Liver (tissue), 9 donors: Measurements from ENCODE around the gene CTDSPL2. TPM values are rescaled to one million over a fixed set of nuclear protein-coding genes. Genes with fewer than 3 reads are reported as not detected.
"Not testable (repeated sequence)": the region's sequence is repeated elsewhere in the genome, so short reads cannot be mapped to it uniquely, and the experiment has no call there.

Experiments used
- DNase-seq: peaks from one replicate; pipeline ENCODE4 v3.0.0-alpha.2; 2017; ENCODE audit warnings: low spot score
- H3K27ac ChIP-seq, 2 donors: one replicate each; pipeline ENCODE4 v1.7.0; 2013; ENCODE audit warnings: inconsistent platforms in 2 of 2, low read length in 2 of 2, control low read depth in 1 of 2, low read depth in 1 of 2, mild to moderate bottlenecking in 1 of 2
- H3K27me3 ChIP-seq, 4 donors: one replicate each; pipeline versions ENCODE4 v1.6.1 to v1.7.0; 2013; ENCODE audit warnings: low read length in 3 of 4, inconsistent platforms in 1 of 4, mild to moderate bottlenecking in 1 of 4, moderate library complexity in 1 of 4; ENCODE audit not compliant: control insufficient read depth in 4 of 4, insufficient read depth in 4 of 4
- H3K36me3 ChIP-seq, 4 donors: one replicate each; pipeline versions ENCODE4 v1.6.1 to v1.7.0; 2013; ENCODE audit warnings: low read length in 3 of 4, mild to moderate bottlenecking in 3 of 4, low read depth in 1 of 4, moderate library complexity in 1 of 4; ENCODE audit not compliant: control insufficient read depth in 4 of 4, insufficient read depth in 3 of 4
- H3K4me1 ChIP-seq, 4 donors: one replicate each; pipeline versions ENCODE4 v1.6.1 to v1.7.0; 2013; ENCODE audit warnings: low read length in 3 of 4, mild to moderate bottlenecking in 3 of 4, moderate library complexity in 1 of 4; ENCODE audit not compliant: control insufficient read depth in 4 of 4, insufficient read depth in 4 of 4
- H3K4me3 ChIP-seq, 3 donors: one replicate each; pipeline versions ENCODE4 v1.6.1 to v1.7.0; 2013; ENCODE audit warnings: low read length in 3 of 3, control low read depth in 1 of 3, low read depth in 1 of 3, mild to moderate bottlenecking in 1 of 3
- H3K9ac ChIP-seq, 2 donors: one replicate each; pipeline ENCODE4 v1.7.0; 2013; ENCODE audit warnings: low read length in 2 of 2, mild to moderate bottlenecking in 2 of 2, moderate library complexity in 2 of 2, control low read depth in 1 of 2, low read depth in 1 of 2
- H3K9me3 ChIP-seq, 4 donors: one replicate each; pipeline versions ENCODE4 v1.6.1 to v1.7.0; 2013; ENCODE audit warnings: low read length in 3 of 4; ENCODE audit not compliant: control insufficient read depth in 4 of 4
- FOXA1 ChIP-seq: IDR thresholded peaks from 2 replicates; pipeline ENCODE4 v1.6.1; 2016; ENCODE audit warnings: antibody characterized with exemption
- FOXA2 ChIP-seq: IDR thresholded peaks from 2 replicates; pipeline ENCODE4 v1.6.1; 2016; ENCODE audit warnings: antibody characterized with exemption
- GABPA ChIP-seq, 2 donors: IDR thresholded peaks in 1 of 2; conservative IDR thresholded peaks in 1 of 2; 2 replicates each; pipeline ENCODE4 v1.6.1; 2016; ENCODE audit warnings: antibody characterized with exemption in 2 of 2, mild to moderate bottlenecking in 1 of 2, moderate library complexity in 1 of 2
- HNF4A ChIP-seq, 2 donors: conservative IDR thresholded peaks; 2 replicates each; pipeline ENCODE4 v1.6.1; 2016; ENCODE audit warnings: antibody characterized with exemption in 2 of 2, mild to moderate bottlenecking in 2 of 2
- JUND ChIP-seq, 2 donors: IDR thresholded peaks; 2 replicates each; pipeline ENCODE4 v1.6.1; 2016; ENCODE audit warnings: antibody characterized with exemption in 2 of 2
- NR2F2 ChIP-seq: IDR thresholded peaks from 2 replicates; pipeline ENCODE4 v1.6.1; 2016; ENCODE audit warnings: antibody characterized with exemption
- RAD21 ChIP-seq, 2 donors: IDR thresholded peaks; 2 replicates each; pipeline ENCODE4 v1.6.1; 2016; ENCODE audit warnings: antibody characterized with exemption in 2 of 2, mild to moderate bottlenecking in 2 of 2
- REST ChIP-seq: IDR thresholded peaks from 2 replicates; pipeline ENCODE4 v1.6.1; 2016; ENCODE audit warnings: antibody characterized with exemption, mild to moderate bottlenecking
- SP1 ChIP-seq: IDR thresholded peaks from 2 replicates; pipeline ENCODE4 v1.6.1; 2018; ENCODE audit warnings: antibody characterized with exemption, mild to moderate bottlenecking
- TAF1 ChIP-seq: conservative IDR thresholded peaks from 2 replicates; pipeline ENCODE4 v1.6.1; 2016; ENCODE audit warnings: antibody characterized with exemption, mild to moderate bottlenecking
- YY1 ChIP-seq: IDR thresholded peaks from 2 replicates; pipeline ENCODE4 v1.6.1; 2016; ENCODE audit warnings: antibody characterized with exemption, mild to moderate bottlenecking
- WGBS: extraction: QIAGEN DNeasy Blood & Tissue Kit; methylation state at CpG from one replicate; pipeline ENCODE4 v1.1.7; 2013; 5-methylcytosine and 5-hydroxymethylcytosine counted together
- polyA plus RNA-seq, 2 donors: library from polyadenylated mRNA; stranded (reverse) in 1 of 2; unstranded in 1 of 2; fragments of 200-250 nt in 1 of 2; fragments of >200 nt in 1 of 2; fragmentation: Nextera tagmentation in 1 of 2; extraction: Ambion mirVana in 1 of 2; gene quantifications; one replicate each; pipeline versions ENCODE4 v1.2.1 to v1.2.3, GENCODE V29; 2013 to 2015
- total RNA-seq, 2 donors: library from RNA; depleted of rRNA; stranded (reverse); fragments of >200 nt; gene quantifications; one replicate each; pipeline ENCODE4 v1.2.3, GENCODE V29; 2014
- TF ChIP-seq, protein P1 (sequence below): fragments of 150-350 bp; IDR thresholded peaks from 2 replicates; pipeline ENCODE4 v1.5.1; 2017; ENCODE audit warnings: improper control_type of control experiment, low read depth, low read length; ENCODE audit not compliant: missing input control
- TF ChIP-seq, protein P2 (sequence below): IDR thresholded peaks from 2 replicates; pipeline ENCODE4 v1.6.1; 2016; ENCODE audit warnings: antibody characterized with exemption
- TF ChIP-seq, protein P3 (sequence below): IDR thresholded peaks from 2 replicates; pipeline ENCODE4 v1.6.1; 2016; ENCODE audit warnings: antibody characterized with exemption
- donor health status: healthy.
- donor health status: healthy.
- donor health status: healthy.
- donor health status: healthy.
- donor health status: healthy.

The CTDSPL2 gene
- total and polyA plus RNA-seq, 4 donors = 3.6 to 41.5 (median 21.2) TPM

- no peak overlapping the region for H3K4me3 ChIP-seq
- 97% methylated on average over 3 of the region's 3 CpGs for WGBS
- H3K9me3 ChIP-seq = no peaks in the 10 kb centered on the region
- H3K4me1 ChIP-seq = peaks cover under 1 to 4% (median 2%) of the 10 kb centered on the region in 4 donors
- no peaks in the 10 kb centered on the region for H3K27me3 ChIP-seq
- no peak overlapping the region for H3K9ac ChIP-seq
- peaks cover 0 to 11% (median 4%) of the 10 kb centered on the region in 4 donors for H3K36me3 ChIP-seq
- no peak overlapping the region for H3K27ac ChIP-seq
- TF ChIP-seq FOXA1 (no peak), NR2F2 (no peak), SP1 (no peak), GABPA (IDR thresholded peaks at IDR 0.05 in 1 of 2, conservative IDR thresholded peaks at IDR 0.05 in 1 of 2) (no peak), JUND (IDR thresholded peaks at IDR 0.05) (no peak), FOXA2 (no peak), HNF4A (conservative IDR thresholded peaks at IDR 0.05) (no peak), TAF1 (no peak), YY1 (no peak), RAD21 (IDR thresholded peaks at IDR 0.05) (no peak), REST (no peak)
- TF ChIP-seq, protein P1, sequence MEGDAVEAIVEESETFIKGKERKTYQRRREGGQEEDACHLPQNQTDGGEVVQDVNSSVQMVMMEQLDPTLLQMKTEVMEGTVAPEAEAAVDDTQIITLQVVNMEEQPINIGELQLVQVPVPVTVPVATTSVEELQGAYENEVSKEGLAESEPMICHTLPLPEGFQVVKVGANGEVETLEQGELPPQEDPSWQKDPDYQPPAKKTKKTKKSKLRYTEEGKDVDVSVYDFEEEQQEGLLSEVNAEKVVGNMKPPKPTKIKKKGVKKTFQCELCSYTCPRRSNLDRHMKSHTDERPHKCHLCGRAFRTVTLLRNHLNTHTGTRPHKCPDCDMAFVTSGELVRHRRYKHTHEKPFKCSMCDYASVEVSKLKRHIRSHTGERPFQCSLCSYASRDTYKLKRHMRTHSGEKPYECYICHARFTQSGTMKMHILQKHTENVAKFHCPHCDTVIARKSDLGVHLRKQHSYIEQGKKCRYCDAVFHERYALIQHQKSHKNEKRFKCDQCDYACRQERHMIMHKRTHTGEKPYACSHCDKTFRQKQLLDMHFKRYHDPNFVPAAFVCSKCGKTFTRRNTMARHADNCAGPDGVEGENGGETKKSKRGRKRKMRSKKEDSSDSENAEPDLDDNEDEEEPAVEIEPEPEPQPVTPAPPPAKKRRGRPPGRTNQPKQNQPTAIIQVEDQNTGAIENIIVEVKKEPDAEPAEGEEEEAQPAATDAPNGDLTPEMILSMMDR = no peak
- TF ChIP-seq, protein P2, sequence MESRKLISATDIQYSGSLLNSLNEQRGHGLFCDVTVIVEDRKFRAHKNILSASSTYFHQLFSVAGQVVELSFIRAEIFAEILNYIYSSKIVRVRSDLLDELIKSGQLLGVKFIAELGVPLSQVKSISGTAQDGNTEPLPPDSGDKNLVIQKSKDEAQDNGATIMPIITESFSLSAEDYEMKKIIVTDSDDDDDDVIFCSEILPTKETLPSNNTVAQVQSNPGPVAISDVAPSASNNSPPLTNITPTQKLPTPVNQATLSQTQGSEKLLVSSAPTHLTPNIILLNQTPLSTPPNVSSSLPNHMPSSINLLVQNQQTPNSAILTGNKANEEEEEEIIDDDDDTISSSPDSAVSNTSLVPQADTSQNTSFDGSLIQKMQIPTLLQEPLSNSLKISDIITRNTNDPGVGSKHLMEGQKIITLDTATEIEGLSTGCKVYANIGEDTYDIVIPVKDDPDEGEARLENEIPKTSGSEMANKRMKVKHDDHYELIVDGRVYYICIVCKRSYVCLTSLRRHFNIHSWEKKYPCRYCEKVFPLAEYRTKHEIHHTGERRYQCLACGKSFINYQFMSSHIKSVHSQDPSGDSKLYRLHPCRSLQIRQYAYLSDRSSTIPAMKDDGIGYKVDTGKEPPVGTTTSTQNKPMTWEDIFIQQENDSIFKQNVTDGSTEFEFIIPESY = no peak
- TF ChIP-seq, protein P3, sequence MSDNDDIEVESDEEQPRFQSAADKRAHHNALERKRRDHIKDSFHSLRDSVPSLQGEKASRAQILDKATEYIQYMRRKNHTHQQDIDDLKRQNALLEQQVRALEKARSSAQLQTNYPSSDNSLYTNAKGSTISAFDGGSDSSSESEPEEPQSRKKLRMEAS = no peak
- no peak for DNase-seq
Measured at GRCh38 chr15:44530653-44531052, 103.2 kb downstream of the CTDSPL2 start.

DNA sequence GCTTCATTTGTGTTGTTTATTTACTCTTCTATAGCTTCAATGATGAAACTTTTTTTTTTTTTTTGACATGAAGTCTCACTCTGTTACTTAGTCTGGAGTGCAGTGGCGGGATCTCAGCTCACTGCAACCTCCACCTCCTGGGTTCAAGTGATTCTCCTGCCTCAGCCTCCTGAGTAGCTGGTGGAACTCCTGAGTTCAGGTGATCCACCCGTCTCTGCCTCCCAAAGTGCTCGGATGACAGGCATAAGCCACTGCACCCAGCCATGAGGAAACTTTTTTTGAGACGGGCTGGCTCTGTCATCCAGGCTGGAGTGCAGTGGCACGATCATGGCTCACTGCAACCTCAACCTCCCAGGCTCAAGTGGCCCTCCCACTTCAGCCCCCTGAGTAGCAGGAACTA lies 104.8 kb downstream of the CTDSPL2 start:
- H3K4me1 ChIP-seq = peaks cover 3 to 11% (median 5%) of the 10 kb centered on the region in 4 donors
- 94% methylated on average over 5 of the region's 5 CpGs for WGBS
- not testable (repeated sequence) for H3K27me3 ChIP-seq, DNase-seq, H3K4me3 ChIP-seq, H3K27ac ChIP-seq, H3K9ac ChIP-seq, H3K36me3 ChIP-seq, H3K9me3 ChIP-seq
